Heart right ventricle (tissue), 16 donors: ENCODE data around the gene NOXA1. TPM values are rescaled to one million over a fixed set of nuclear protein-coding genes. Genes with fewer than 3 reads are reported as not detected.
"Not testable (repeated sequence)": the region's sequence is repeated elsewhere in the genome, so short reads cannot be mapped to it uniquely, and the experiment has no call there.

Source experiments
- ATAC-seq, 8 donors: fragments of 200-7000 bp; cut with Tn5 transposase; one replicate each; pipeline ENCODE4 v1.9.1; 2020; ENCODE audit warnings: mild to moderate bottlenecking in 8 of 8, moderate library complexity in 8 of 8, moderate number of reproducible peaks in 1 of 8
- DNase-seq, 2 donors: peaks; one replicate each; pipeline ENCODE4 v3.0.0-alpha.2; 2020
- H3K27ac ChIP-seq, 10 donors: fragments of 200-600 bp; sonication (generic) in 2 of 10; one replicate each; pipeline versions ENCODE4 v1.5.0 to v1.8.0; 2020 to 2022; ENCODE audit warnings: mild to moderate bottlenecking in 3 of 10
- H3K27me3 ChIP-seq, 7 donors: fragments of 200-600 bp; one replicate each; pipeline ENCODE4 v1.8.0; 2021 to 2022; ENCODE audit warnings: mild to moderate bottlenecking in 2 of 7
- H3K36me3 ChIP-seq, 9 donors: fragments of 200-600 bp; sonication (generic) in 1 of 9; one replicate each; pipeline versions ENCODE4 v1.5.0 to v1.8.0; 2020 to 2022; ENCODE audit warnings: mild to moderate bottlenecking in 2 of 9
- H3K4me1 ChIP-seq, 9 donors: fragments of 200-600 bp; sonication (generic) in 1 of 9; one replicate each; pipeline versions ENCODE4 v1.5.0 to v1.8.0; 2020 to 2022; ENCODE audit warnings: mild to moderate bottlenecking in 4 of 9
- H3K4me3 ChIP-seq, 10 donors: fragments of 200-600 bp; sonication (generic) in 2 of 10; one replicate each; pipeline versions ENCODE4 v1.5.0 to v1.8.0; 2020 to 2022; ENCODE audit warnings: mild to moderate bottlenecking in 7 of 10, moderate library complexity in 2 of 10
- H3K9me3 ChIP-seq, 11 donors: fragments of 200-600 bp in 10 of 11; sonication (generic) in 2 of 11; one replicate each; pipeline versions ENCODE4 v1.5.0 to v1.8.0; 2013 to 2022; ENCODE audit warnings: mild to moderate bottlenecking in 2 of 11, control low read depth in 1 of 11, moderate library complexity in 1 of 11
- WGBS, 2 donors: extraction: QIAGEN DNeasy Blood & Tissue Kit; methylation state at CpG; one replicate each; pipeline ENCODE4 v1.1.7; 2013; ENCODE audit warnings: inconsistent platforms in 1 of 2; 5-methylcytosine and 5-hydroxymethylcytosine counted together
- intact Hi-C, 10 donors: fragments of 100-400 bp; cut with DNase I; formaldehyde crosslinking; loops; one replicate each; pipeline versions ENCODE4 v1.11.1 to v1.14.2; 2022
- polyA plus RNA-seq, 2 donors: library from polyadenylated mRNA; stranded (reverse); fragments of 200-250 nt; gene quantifications; one replicate each; pipeline ENCODE4 v1.2.3, GENCODE V29; 2013
- total RNA-seq, 10 donors: library from RNA; stranded (reverse); fragmentation: NEBNext Ultra II Directional in 3 of 10; extraction: Animal tissue kit (Norgen Biotek cat#: 25700) in 3 of 10; gene quantifications; one replicate each; pipeline versions ENCODE4 v1.2.1 to v1.2.4, GENCODE V29; 2021 to 2023
- TF ChIP-seq, protein P1 (sequence below), 9 donors: fragments of 200-600 bp; sonication (generic) in 2 of 9; IDR thresholded peaks; one replicate each; pipeline versions ENCODE4 v1.5.0 to v1.8.0; 2021 to 2022; ENCODE audit warnings: antibody characterized with exemption in 9 of 9, mild to moderate bottlenecking in 5 of 9, moderate library complexity in 1 of 9
- donor health status: Arrhythmogenic right ventricular cardiomyopathy.
- donor health status: ischemic (EF 13 %, LVEDD 7.1; RV severe dilation, severe dysfunction).
- donor health status: healthy with polysubstance abuse.
- donor health status: DM: no; HTN: yes; CAD: no.
- donor health status: DM: no; HTN: no; CAD: no.
- donor health status: ischemic (EF 25% LVEDD 6.9; RV normal size, moderate dysfunction).
- donor health status: ischemic (EF 25% LVEDD 5.7; RV mildly dilated, moderate dysfunction).
- donor health status: healthy.
- donor health status: DM: yes; HTN: yes; CAD: no.
- donor health status: Ischemic cardiomyopathy.
- donor health status: ischemic (EF 35%, LVEDD 5.7; RV mildly dilated, moderate dysfunction).
- donor health status: nonischemic (EF 11% LVEDD 7.7; RV severe dilation, severe dysfunction).
- donor health status: DM: yes; HTN: yes; CAD: no.
- donor health status: PGD.
- donor health status: ischemic (EF 29% LVEDD 5.4; RV normal size, mild dysfunction).
- donor health status: nonischemic (EF 23%, LVEDD 6.1; RV moderate dilation, normal function).

NOXA1 gene
- total and polyA plus RNA-seq, 12 donors = 0.62 to 10.6 (median 3.0) TPM

DNA sequence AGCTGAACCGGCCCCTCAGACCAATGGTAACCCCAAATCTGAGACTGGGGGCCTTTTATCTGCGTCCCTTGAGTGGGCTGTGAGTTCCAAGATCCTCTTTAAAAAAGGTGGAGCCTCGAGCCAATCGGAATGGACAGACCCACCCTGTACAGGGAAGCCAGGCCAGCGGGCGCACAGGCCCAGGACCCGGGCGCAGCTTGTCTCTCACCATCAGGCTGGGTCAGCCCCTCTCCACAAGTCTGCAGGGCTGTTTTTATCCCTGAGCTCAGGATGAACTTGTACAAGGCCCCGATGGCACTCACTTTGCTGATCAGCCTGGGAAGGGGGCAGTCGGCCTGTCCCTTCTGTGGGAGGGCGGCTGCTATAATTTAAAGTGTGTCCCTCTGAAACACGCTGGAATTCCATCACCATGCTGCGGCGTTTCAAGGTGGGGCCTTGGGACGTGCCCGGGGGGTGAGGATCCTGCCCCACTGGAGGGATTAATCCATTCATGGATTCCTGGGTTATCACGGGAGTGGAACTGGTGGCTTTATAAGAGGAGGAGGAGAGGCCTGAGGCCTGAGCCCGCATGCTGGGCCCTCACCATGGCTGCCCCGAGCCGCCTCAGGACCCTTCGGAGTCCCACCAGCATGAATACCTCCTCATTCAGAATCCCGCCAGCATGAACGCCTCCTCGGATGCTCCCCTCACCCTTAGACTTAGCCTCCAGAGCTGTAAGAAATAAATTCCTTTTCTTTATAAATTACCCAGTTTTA, 14.4 kb upstream of the NOXA1 start:
- intact Hi-C loops = loop anchor here in 7 of 10 donors (2.0 to 5.0 kb wide), 3 partner anchors 107 to 117 kb away; partner anchors contain the start of gene NRARP (in 3 of the 7)
- Histone ChIP-seq H3K36me3 (no peaks in the 10 kb centered on the region), H3K4me3 (no peak overlapping the region), H3K9me3 (no peaks in the 10 kb centered on the region), H3K27me3 (peaks cover 0 to 22% (median 0%) of the 10 kb centered on the region in 7 donors), H3K27ac (peak overlapping the region in 4 of 10 donors; percentile 4 to 83 (median 10)), H3K4me1 (peaks cover 18 to 62% (median 43%) of the 10 kb centered on the region in 9 donors)
- ATAC-seq (no peak), DNase-seq (no peak)
- TF ChIP-seq, protein P1, sequence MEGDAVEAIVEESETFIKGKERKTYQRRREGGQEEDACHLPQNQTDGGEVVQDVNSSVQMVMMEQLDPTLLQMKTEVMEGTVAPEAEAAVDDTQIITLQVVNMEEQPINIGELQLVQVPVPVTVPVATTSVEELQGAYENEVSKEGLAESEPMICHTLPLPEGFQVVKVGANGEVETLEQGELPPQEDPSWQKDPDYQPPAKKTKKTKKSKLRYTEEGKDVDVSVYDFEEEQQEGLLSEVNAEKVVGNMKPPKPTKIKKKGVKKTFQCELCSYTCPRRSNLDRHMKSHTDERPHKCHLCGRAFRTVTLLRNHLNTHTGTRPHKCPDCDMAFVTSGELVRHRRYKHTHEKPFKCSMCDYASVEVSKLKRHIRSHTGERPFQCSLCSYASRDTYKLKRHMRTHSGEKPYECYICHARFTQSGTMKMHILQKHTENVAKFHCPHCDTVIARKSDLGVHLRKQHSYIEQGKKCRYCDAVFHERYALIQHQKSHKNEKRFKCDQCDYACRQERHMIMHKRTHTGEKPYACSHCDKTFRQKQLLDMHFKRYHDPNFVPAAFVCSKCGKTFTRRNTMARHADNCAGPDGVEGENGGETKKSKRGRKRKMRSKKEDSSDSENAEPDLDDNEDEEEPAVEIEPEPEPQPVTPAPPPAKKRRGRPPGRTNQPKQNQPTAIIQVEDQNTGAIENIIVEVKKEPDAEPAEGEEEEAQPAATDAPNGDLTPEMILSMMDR (IDR thresholded peaks at IDR 0.05) = no peak
- WGBS, 2 donors = 94% methylated on average over 24 of the region's 24 CpGs

DNA sequence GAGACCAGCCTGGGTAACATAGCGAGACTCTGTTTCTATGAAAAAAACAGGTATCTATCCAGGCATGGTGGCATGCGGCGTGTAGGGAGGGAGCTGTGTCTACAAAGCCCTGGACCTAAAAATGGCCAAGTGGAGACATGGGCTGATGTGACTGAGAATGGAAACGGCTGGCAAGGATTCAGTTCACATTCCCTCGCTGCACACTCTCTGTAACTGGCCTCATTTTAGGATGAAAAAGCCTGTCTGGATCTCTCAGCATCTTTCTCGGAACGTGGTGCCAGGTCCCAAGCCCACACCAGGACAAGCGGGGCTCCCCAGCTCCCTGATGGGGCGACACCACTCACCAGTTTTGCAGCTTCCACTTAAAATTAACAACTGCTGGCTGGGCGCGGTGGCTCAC, 13.7 kb upstream of the NOXA1 start:
- Histone ChIP-seq H3K36me3 (no peaks in the 10 kb centered on the region), H3K27me3 (peaks cover 0 to 22% (median 0%) of the 10 kb centered on the region in 7 donors), H3K4me3 (no peak overlapping the region), H3K4me1 (peaks cover 18 to 68% (median 44%) of the 10 kb centered on the region in 9 donors), H3K9me3 (no peaks in the 10 kb centered on the region), H3K27ac (peak overlapping the region in 2 of 10 donors; percentile 10 to 83)
- no peak for DNase-seq
- intact Hi-C loops = loop anchor here in 7 of 10 donors (2.0 to 5.0 kb wide), 3 partner anchors 107 to 117 kb away; partner anchors contain the start of gene NRARP (in 3 of the 7)
- TF ChIP-seq, protein P1 (IDR thresholded peaks at IDR 0.05) = no peak
- 72 to 78% methylated on average over 11 of the region's 11 CpGs for whole genome bisulfite sequencing, 2 donors
- ATAC-seq = no peak

DNA sequence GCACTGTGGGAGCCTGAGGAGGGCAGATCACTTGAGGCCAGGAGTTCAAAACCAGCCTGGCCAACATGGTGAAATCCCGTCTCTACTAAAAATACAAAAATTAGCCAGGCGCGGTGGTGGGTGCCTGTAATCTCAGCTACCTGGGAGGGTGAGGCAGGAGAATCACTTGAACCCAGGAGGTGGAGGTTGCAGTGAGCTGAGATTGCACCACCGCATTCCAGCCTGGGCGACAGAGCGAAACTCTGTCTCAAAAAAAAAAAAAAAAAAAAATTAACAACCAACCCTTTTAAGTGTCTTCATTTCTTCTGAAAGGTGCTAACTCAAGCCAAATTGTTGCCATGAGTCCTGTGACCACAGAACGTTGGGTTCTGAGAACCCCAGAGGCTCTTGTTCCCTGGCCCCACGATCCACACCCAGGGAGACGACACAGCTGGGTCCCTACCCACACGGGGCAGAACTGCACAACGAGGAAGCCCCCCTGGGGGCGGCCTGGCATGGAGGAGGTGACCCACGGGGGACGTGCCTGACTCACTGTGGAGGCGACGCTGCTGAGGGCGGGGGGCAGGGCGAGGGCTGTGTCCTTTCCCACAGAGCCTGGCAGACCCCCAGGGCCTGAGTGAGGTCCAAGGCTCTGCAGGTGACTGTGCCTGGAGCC, 12.8 kb upstream of the NOXA1 start:
- H3K9me3 ChIP-seq, ATAC-seq, intact Hi-C loops, DNase-seq, H3K36me3 ChIP-seq: not testable (repeated sequence)
- Histone ChIP-seq H3K4me1 (peaks cover 18 to 76% (median 44%) of the 10 kb centered on the region in 9 donors), H3K27ac (peak overlapping the region in 9 of 10 donors; percentile 60 to 88 (median 81)), H3K27me3 (peaks cover 0 to 22% (median 0%) of the 10 kb centered on the region in 7 donors), H3K4me3 (peak overlapping the region in 2 of 10 donors; percentile 32 to 34)
- WGBS, 2 donors = 81 to 88% methylated on average over 16 to 18 of the region's 18 CpGs

DNA sequence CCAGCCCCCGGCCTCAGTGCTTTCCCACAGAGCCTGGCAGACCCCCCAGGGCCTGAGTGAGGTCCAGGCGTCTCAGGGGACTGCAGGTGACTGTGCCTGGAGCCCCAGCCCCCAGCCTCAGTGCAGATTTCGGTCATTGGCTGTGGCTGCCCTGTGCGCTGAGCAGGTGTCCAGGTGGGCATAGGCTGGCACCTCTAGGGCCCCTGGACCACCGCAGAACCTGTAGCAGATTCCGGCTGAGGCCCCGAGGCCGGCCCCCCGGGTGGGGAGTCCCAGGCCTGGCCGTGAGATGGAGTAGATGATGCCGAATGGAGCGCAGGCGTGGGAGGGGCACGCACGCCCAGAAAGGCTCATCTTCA, 12.3 kb upstream of the NOXA1 start:
- peak in 1 of 8 donors; percentile 7 for ATAC-seq

More for the DNA sequence above, 12.3 kb upstream of the NOXA1 start:
- TF ChIP-seq, protein P1 (IDR thresholded peaks at IDR 0.05) = no peak
- Histone ChIP-seq H3K4me3 (peak overlapping the region in 7 of 10 donors; percentile 8 to 40 (median 30)), H3K9me3 (no peaks in the 10 kb centered on the region), H3K27ac (peak overlapping the region; percentile 60 to 88 (median 80)), H3K36me3 (no peaks in the 10 kb centered on the region), H3K27me3 (peaks cover 0 to 20% (median 0%) of the 10 kb centered on the region in 7 donors), H3K4me1 (peaks cover 18 to 76% (median 44%) of the 10 kb centered on the region in 9 donors)
- DNase-seq = no peak
- WGBS, 2 donors = 78 to 85% methylated on average over 15 of the region's 15 CpGs
- intact Hi-C loops = no loop called here
